Measurements from ENCODE around the gene EEF1G.
"Not testable (repeated sequence)": the region's sequence is repeated elsewhere in the genome, so short reads cannot be mapped to it uniquely, and the experiment has no call there.

The EEF1G gene, protein sequence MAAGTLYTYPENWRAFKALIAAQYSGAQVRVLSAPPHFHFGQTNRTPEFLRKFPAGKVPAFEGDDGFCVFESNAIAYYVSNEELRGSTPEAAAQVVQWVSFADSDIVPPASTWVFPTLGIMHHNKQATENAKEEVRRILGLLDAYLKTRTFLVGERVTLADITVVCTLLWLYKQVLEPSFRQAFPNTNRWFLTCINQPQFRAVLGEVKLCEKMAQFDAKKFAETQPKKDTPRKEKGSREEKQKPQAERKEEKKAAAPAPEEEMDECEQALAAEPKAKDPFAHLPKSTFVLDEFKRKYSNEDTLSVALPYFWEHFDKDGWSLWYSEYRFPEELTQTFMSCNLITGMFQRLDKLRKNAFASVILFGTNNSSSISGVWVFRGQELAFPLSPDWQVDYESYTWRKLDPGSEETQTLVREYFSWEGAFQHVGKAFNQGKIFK

DNA sequence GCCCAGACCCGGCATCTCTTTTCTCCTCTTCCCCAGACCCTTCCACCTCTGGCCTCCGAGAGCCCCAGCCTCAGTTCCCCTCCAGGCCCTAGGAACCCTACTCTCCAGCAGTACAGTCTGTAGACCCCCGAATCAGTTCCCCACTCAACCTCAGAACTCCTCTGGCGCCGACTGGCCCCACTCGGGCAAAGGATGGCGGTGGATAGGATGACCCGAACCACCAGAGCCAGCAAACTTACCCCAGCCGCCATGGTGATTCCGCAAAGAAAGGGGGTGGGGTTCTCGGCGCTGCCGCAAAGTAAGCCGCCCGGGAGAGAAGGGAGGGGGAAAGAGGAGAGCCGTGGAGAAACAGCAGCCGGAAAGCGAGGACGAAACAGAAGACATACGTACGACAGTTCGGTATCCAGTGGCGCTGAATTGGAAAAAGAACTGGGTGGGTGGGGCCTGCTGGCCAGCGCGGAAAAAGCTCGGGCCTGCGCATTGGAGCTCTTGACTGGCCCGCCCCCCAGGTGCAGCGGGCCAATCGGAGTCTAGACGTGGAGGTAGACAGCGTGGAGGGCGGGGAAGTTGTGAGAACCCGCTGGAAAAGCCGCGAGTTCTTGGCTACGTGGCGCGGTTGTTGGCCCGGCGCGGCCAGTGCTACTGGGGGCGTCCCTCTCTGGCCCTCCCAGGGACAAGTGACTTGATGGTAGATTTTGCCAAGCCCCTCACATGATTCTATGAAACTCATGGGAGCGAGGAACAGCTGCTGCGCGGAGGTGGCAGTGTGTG, at the start of gene EEF1G:
TSS of gene EEF1G (minus strand) at position 300 of the 771 bp plus-strand sequence. CDS start at position 251, 49 bp downstream.
- DNase-seq = peak; percentile 100

- DNase-seq = no peak
These were observed 48.9 kb upstream of the EEF1G start for GRCh38 chr11:62622476-62623089.

DNA sequence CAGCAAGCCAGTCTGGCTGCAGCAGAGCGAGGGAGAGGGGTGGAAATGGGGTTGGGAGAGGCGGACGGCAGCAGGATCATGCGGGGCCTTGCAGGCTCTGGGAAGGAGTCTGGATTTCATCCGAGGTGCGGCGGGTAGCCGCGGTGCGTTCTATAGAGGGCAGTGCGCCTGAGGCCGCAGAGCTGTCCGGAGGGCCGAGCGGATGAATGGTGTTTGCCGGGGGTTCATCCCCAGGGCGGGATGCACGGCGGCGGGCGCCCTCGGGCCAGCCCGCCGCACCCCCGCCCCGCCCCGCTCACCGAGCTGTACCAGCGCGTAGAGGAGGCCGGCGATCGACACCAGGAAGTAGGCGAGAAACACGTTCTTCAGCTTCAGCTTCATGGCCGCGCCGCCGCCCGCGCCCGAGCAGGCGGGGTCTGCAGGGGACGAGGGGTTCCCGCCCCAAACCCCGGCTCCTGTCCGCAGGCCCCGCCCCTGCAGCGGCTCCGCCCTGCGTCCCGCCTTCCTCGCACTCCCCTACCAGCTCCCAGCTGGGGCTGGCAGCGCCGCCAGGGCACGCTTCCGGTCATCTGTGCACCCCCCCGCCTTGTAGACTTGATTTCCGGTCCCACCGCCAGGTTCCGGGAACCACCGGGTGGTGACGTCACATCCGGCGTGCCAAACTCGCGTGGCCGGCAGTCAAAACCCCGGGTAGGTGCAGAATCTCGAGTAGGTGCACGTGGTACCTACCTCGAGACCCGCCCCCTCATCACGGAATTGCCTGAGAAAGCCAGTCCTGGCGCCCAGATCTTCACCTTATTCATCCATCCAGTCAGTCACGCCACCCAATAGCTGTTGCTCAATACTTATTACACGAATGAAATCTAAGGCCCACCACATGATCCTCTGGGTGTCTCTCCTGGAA, 48.1 kb upstream of the EEF1G start, which contains the start of gene B3GAT3:
TSS of gene B3GAT3 (minus strand) at position 420 of the 904 bp plus-strand sequence. CDS start at position 381, 39 bp downstream.
- peak; percentile 96 for DNase-seq

DNA sequence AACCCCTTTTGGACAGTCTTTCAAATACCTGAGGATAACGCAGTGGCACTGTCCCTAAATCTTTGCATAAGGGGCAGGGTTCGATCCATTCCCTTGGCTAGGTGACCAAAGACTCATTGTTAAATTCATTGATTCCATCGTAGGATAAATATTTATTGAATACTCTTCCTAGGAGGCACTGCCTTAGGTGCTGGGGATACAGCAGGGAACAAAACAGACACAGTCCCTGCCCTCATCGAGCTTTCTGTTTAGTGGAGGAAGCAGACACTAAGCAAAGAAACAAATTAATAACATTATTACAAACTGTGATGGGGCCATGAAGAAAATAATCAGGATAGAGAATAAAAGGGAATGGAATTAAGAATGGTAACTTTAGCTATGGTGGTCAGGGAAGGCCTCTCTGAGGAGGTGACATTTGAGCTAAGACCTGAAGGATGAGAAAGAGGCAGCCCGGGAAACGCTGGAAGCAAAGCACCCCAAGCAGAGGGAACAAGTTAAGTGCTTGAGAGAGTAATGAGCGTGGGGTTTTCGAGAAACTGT, 47.4 kb upstream of the EEF1G start:
- no peak for DNase-seq

- DNase-seq = not testable (repeated sequence)
These were observed 43.3 kb upstream of the EEF1G start for GRCh38 chr11:62616957-62617356.

GRCh38 chr11:62615521-62615920, 41.8 kb upstream of the EEF1G start:
- no peak for DNase-seq

- no peak for DNase-seq
These were observed 40.6 kb upstream of the EEF1G start for GRCh38 chr11:62614275-62614674.

GRCh38 chr11:62613291-62613778, 39.6 kb upstream of the EEF1G start:
- no peak for DNase-seq

GRCh38 chr11:62612366-62613290, 38.9 kb upstream of the EEF1G start, which contains the start of the genes EML3 and ROM1:
Gene EML3 (minus strand): TSS chr11:62612775. CDS start chr11:62612457, 318 bp downstream.
Gene ROM1 (plus strand): TSS chr11:62613257. CDS start chr11:62613282, 25 bp downstream.
- peak; percentile 41 for DNase-seq

DNA sequence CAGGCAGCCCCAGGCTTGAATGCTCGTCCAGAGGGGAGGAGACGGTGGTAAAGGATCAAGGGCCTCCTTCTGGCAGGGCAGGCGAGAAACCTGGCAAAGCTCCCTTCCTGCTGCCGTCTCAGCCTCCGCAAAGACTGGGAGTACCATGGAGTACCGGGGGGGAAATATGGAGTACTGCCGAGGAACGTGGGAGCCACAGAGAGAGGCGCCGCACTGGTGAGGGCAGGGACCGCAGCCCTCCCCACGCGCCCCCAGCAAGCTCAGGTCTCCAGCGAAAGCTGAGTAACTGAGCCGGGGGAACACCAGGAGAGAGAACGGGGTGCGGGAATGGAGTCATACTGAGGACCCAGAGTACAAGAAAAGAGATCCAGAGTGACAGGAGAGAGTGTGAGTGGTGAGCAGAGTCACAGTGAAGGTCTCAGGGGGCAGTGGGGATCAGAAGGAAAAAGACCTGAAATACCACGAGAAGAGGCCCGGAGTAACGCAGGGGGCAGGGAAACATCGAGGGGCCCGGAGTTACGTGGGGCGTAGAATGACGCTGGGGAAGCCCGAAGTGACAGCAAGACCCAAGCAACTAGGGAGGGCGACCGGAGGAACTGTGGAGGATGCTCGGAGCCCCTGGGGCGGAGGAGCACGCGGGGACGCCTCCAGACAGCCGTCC, 38.1 kb upstream of the EEF1G start:
- peak; percentile 44 for DNase-seq

- peak; percentile 21 for DNase-seq
These were observed 37.4 kb upstream of the EEF1G start for GRCh38 chr11:62610814-62611704.

GRCh38 chr11:62610403-62610802, 36.7 kb upstream of the EEF1G start:
- DNase-seq = no peak

GRCh38 chr11:62608776-62609175, 35.1 kb upstream of the EEF1G start:
- no peak for DNase-seq

- no peak for DNase-seq
These were observed 34.0 kb upstream of the EEF1G start for GRCh38 chr11:62607714-62608113.

DNA sequence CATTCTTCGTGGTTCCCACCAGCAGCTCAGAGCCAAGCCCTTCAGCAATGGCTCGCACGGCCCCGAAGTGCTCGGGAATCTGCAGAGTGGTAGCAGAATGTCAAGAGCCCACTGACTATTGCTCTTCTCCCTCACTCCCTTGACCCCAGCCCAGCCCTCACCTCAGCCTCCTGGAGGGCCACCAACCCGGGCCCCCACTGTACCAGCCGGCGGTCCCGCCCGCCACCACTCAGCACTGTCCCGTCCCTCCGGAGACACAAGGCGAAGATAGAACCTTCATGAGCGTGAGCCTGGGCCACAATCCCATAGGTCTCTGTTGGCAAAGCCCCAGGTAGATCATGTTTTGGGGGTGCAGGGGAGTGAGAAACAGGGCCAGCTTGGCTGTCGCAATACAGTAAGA, 32.2 kb upstream of the EEF1G start:
- no peak for DNase-seq

- DNase-seq = no peak
These were observed 31.8 kb upstream of the EEF1G start for GRCh38 chr11:62605467-62605866.

- no peak for DNase-seq
These were observed 30.9 kb upstream of the EEF1G start for GRCh38 chr11:62604460-62605120.

DNA sequence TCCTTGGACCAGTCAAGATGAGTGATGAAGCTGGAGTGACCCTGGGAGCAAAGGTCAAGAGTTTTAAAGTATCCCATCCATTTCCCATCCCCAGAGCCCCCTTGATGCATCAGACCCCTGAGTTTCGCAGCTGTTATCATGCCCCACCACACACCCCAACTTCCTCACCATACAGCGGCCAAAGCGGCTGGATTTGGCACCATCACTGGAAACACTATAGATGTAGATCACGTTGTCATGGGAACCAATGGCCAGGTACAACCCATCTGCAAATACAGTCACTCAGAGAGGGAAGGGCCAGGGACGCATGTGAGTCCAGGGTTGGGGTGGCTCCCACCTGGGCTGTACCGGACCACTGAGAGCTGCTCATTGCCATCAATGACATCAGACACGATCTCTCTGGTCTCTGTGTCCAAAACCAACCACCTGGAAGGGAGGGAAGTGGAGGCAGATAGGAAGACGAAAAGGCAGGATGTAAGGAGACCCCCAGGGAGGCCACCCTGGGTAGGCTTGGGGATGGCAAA, 30.1 kb upstream of the EEF1G start:
- DNase-seq = no peak

All from NCI-H2171 treated with DMSO at 0.1 percent for 48 hours (cell line).